ENCODE measurements around the gene TSHZ2.
"Not testable (repeated sequence)": the region's sequence is repeated elsewhere in the genome, so short reads cannot be mapped to it uniquely, and the experiment has no call there.

The TSHZ2 gene

GRCh38 chr20:53454675-53455276 is 482.6 kb downstream of the TSHZ2 start:
- DNase-seq (ENCODE audit: insufficient read length, low spot score) (no peak), FAIRE-seq (no peak)
- TF ChIP-seq CTCF (IDR thresholded peaks at IDR 0.05; ENCODE audit: insufficient read depth, missing control alignments), result no peak

- DNase-seq (ENCODE audit: insufficient read length, low spot score) (no peak), FAIRE-seq (no peak)
- TF ChIP-seq CTCF (IDR thresholded peaks at IDR 0.05; ENCODE audit: insufficient read depth, missing control alignments), result no peak
These were observed 491.2 kb downstream of the TSHZ2 start for GRCh38 chr20:53463101-53463972.

GRCh38 chr20:53466279-53466678 is 494.1 kb downstream of the TSHZ2 start:
- no peak for DNase-seq (ENCODE audit: insufficient read length, low spot score)
- no peak for TF ChIP-seq CTCF (IDR thresholded peaks at IDR 0.05; ENCODE audit: insufficient read depth, missing control alignments)
- no peak for FAIRE-seq

- TF ChIP-seq CTCF (IDR thresholded peaks at IDR 0.05; ENCODE audit: insufficient read depth, missing control alignments), result no peak
- DNase-seq (ENCODE audit: insufficient read length, low spot score) (no peak), FAIRE-seq (no peak)
These were observed 496.4 kb downstream of the TSHZ2 start for GRCh38 chr20:53468587-53468986.

- not testable (repeated sequence) for DNase-seq (ENCODE audit: insufficient read length, low spot score); FAIRE-seq
These were observed 500.7 kb downstream of the TSHZ2 start for GRCh38 chr20:53472859-53473258.

GRCh38 chr20:53480913-53481312 is 508.8 kb downstream of the TSHZ2 start:
- TF ChIP-seq CTCF (IDR thresholded peaks at IDR 0.05; ENCODE audit: insufficient read depth, missing control alignments), result no peak
- FAIRE-seq, result no peak
- no peak for DNase-seq (ENCODE audit: insufficient read length, low spot score)

- FAIRE-seq, result no peak
- no peak for TF ChIP-seq CTCF (IDR thresholded peaks at IDR 0.05; ENCODE audit: insufficient read depth, missing control alignments)
These were observed 515.5 kb downstream of the TSHZ2 start for GRCh38 chr20:53487461-53488200.

More at GRCh38 chr20:53487461-53488200, 515.5 kb downstream of the TSHZ2 start:
- no peak for DNase-seq (ENCODE audit: insufficient read length, low spot score)
